ENCODE results near the gene VIPR1. TPM values are rescaled to one million over a fixed set of nuclear protein-coding genes. Genes with fewer than 3 reads are reported as not detected.
A peak's percentile ranks its signal among the peaks of the same experiment; 100 is the strongest.

VIPR1 gene
- total RNA-seq, 6 experiments from 2014 or later: not detected

DNA sequence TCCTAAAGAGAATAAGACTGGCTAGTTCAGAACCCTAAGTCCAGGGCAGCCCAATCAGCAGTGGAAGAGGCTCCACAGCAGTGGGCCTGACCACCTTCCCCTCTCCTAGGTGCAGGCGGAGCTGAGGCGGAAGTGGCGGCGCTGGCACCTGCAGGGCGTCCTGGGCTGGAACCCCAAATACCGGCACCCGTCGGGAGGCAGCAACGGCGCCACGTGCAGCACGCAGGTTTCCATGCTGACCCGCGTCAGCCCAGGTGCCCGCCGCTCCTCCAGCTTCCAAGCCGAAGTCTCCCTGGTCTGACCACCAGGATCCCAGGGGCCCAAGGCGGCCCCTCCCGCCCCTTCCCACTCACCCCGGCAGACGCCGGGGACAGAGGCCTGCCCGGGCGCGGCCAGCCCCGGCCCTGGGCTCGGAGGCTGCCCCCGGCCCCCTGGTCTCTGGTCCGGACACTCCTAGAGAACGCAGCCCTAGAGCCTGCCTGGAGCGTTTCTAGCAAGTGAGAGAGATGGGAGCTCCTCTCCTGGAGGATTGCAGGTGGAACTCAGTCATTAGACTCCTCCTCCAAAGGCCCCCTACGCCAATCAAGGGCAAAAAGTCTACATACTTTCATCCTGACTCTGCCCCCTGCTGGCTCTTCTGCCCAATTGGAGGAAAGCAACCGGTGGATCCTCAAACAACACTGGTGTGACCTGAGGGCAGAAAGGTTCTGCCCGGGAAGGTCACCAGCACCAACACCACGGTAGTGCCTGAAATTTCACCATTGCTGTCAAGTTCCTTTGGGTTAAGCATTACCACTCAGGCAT is 33.7 kb downstream of the VIPR1 start:
- no peaks in the 10 kb centered on the region for H3K36me3 Mint-ChIP-seq (ENCODE audit: low read depth)
- H3K4me3 Mint-ChIP-seq: no peak overlapping the region
- H3K27ac Mint-ChIP-seq: no peak overlapping the region
- H3K27me3 Mint-ChIP-seq (ENCODE audit: insufficient read depth): peaks cover 32% of the 10 kb centered on the region
- H3K4me1 Mint-ChIP-seq (ENCODE audit: low read depth): no peaks in the 10 kb centered on the region
- TF ChIP-seq, protein P1, sequence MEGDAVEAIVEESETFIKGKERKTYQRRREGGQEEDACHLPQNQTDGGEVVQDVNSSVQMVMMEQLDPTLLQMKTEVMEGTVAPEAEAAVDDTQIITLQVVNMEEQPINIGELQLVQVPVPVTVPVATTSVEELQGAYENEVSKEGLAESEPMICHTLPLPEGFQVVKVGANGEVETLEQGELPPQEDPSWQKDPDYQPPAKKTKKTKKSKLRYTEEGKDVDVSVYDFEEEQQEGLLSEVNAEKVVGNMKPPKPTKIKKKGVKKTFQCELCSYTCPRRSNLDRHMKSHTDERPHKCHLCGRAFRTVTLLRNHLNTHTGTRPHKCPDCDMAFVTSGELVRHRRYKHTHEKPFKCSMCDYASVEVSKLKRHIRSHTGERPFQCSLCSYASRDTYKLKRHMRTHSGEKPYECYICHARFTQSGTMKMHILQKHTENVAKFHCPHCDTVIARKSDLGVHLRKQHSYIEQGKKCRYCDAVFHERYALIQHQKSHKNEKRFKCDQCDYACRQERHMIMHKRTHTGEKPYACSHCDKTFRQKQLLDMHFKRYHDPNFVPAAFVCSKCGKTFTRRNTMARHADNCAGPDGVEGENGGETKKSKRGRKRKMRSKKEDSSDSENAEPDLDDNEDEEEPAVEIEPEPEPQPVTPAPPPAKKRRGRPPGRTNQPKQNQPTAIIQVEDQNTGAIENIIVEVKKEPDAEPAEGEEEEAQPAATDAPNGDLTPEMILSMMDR (IDR thresholded peaks at IDR 0.05): peak; percentile 77
- peak; percentile 3 for DNase-seq
- no peaks in the 10 kb centered on the region for H3K9me3 Mint-ChIP-seq

DNA sequence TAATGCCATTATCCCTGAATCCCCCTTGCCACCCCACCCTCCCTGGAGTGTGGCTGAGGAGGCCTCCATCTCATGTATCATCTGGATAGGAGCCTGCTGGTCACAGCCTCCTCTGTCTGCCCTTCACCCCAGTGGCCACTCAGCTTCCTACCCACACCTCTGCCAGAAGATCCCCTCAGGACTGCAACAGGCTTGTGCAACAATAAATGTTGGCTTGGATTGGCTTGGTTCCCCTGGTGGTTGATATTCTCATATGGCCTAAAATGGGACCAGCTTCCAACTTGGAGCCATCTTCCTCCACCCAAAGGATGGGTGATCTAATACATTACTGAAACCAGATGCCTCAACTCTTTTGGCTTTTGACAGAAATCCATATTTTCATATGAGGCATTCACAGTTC is 34.9 kb downstream of the VIPR1 start:
- Mint-ChIP-seq H3K27me3 (ENCODE audit: insufficient read depth) (peaks cover 25% of the 10 kb centered on the region), H3K4me3 (no peak overlapping the region), H3K36me3 (ENCODE audit: low read depth) (no peaks in the 10 kb centered on the region), H3K4me1 (ENCODE audit: low read depth) (no peaks in the 10 kb centered on the region), H3K27ac (no peak overlapping the region), H3K9me3 (no peaks in the 10 kb centered on the region)
- DNase-seq: no peak
- TF ChIP-seq, protein P1 (IDR thresholded peaks at IDR 0.05): no peak

DNA sequence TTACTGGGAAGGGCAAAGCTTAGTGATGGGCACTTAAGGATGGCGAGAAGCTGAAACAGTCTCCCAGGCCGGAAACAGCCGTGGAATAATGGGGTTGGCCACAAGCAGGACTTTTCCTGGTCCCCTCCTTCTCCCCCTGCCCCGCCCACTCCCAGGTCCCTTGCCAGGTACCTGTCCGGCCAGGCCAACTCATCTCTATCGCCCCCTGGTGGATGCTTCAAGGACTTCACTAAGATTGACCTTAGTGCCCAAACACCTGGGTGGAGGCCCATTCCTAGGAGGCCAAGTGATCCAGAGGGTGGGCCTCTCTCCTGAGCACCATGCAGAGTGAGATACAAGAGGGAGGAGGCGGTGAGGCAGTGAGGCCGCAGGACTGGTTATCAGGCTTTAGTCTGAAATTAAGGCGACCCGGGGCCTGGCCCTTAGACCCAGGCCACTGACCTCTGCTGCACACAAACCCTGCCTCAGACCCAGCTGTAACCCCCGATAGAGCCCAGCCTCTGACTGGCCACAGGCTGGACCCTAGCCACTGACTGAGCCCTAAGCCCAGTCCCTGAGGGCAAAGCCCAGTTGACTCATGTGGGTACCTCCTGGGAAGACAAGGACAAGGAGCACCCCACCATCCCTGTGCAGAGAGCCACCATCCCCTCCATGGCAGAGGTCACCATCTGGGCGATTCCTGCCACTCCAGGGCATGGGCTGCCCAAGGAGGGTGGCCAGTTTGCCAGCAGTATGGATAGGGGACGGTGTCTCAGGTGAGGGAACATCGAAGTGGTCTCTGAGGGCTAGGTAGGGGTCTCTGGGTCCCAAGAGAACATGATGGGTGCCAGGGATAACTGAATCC is 37.6 kb downstream of the VIPR1 start:
- H3K27ac Mint-ChIP-seq: no peak overlapping the region

DNA sequence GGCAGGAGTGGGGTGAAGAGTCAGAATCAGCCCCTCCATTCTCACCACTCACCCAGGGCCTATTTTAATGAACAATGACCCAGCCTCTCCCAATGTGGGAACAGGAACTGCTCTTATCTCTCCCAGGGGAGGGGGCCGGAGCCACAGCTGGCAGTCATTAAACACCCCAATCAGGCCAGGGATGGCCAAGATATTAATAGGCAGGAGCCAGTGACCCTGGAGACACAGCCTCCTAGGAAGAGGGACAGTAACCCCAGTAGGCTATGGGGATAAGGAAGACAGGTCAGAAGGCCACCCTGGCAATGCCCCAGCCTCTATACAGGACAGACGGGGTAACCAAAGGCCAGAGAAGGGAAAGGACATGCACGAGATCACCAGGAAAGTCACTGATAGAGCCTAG is 38.6 kb downstream of the VIPR1 start:
- H3K27ac Mint-ChIP-seq: no peak overlapping the region
- no peaks in the 10 kb centered on the region for H3K9me3 Mint-ChIP-seq
- no peak overlapping the region for H3K4me3 Mint-ChIP-seq
- TF ChIP-seq, protein P1 (IDR thresholded peaks at IDR 0.05): no peak
- no peak for DNase-seq
- H3K27me3 Mint-ChIP-seq (ENCODE audit: insufficient read depth): peaks cover 17% of the 10 kb centered on the region
- H3K36me3 Mint-ChIP-seq (ENCODE audit: low read depth): no peaks in the 10 kb centered on the region
- H3K4me1 Mint-ChIP-seq (ENCODE audit: low read depth): no peaks in the 10 kb centered on the region

More for the DNA sequence above, 37.6 kb downstream of the VIPR1 start:
- TF ChIP-seq, protein P1 (IDR thresholded peaks at IDR 0.05): peak; percentile 91
- H3K4me3 Mint-ChIP-seq: no peak overlapping the region
- H3K4me1 Mint-ChIP-seq (ENCODE audit: low read depth): no peaks in the 10 kb centered on the region
- DNase-seq: no peak
- no peaks in the 10 kb centered on the region for H3K36me3 Mint-ChIP-seq (ENCODE audit: low read depth)
- no peaks in the 10 kb centered on the region for H3K9me3 Mint-ChIP-seq
- H3K27me3 Mint-ChIP-seq (ENCODE audit: insufficient read depth): peaks cover 19% of the 10 kb centered on the region

DNA sequence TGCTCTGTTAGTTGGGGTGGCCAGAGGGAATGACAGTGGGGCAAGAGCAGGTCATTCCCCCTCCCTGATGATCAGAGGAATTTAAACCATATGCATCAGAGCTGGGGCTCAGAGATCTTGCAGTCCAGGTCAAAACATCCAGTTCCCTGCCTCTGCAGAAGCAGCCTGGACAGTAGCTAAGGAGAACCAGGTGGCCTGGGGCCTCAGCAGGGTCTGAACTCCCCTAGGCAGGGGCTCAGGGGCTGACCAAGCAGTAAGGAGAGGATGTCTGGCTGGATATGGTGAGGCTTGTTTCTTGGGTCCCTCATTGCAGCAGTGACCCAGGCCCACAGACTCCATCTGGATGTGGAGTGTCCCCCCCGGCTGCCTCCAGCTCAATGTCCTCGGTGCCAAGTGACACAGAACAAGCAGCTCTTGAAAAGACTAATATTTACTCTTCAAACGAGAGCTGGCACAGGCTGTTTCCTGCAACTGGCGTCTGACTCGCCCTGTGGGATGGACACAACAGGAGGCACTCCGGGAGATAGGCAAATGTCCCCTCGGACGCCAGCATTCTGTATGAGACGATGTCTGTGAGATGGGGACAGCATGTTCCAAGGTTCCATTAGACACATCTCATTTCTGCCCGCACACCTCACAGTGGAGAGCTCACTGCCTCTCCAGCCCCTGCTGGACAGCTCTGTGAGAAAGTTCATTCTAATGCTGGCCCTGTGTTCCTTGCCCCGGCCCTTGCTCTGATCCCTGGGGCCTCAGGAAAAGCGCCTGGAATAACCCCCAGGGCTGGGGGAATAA is 42.2 kb downstream of the VIPR1 start:
- H3K27ac Mint-ChIP-seq: no peak overlapping the region
- TF ChIP-seq, protein P1 (IDR thresholded peaks at IDR 0.05): peak; percentile 37

More for the DNA sequence above, 42.2 kb downstream of the VIPR1 start:
- no peak overlapping the region for H3K4me3 Mint-ChIP-seq
- no peak for DNase-seq
- H3K36me3 Mint-ChIP-seq (ENCODE audit: low read depth): no peaks in the 10 kb centered on the region
- peaks cover 7% of the 10 kb centered on the region for H3K27me3 Mint-ChIP-seq (ENCODE audit: insufficient read depth)
- no peaks in the 10 kb centered on the region for H3K9me3 Mint-ChIP-seq
- no peaks in the 10 kb centered on the region for H3K4me1 Mint-ChIP-seq (ENCODE audit: low read depth)
